Astrocyte (in vitro differentiated cells and primary cell): ENCODE results near the gene SVBP.

Source experiments
- CTCF ChIP-seq: IDR thresholded peaks from 2 replicates; pipeline ENCODE4 v1.5.1; 2011; ENCODE audit warnings: low read depth, mild to moderate bottlenecking, inconsistent platforms, low read length, moderate library complexity; ENCODE audit not compliant: insufficient read depth
- EZH2 ChIP-seq: IDR thresholded peaks from 2 replicates; pipeline ENCODE4 v1.6.1; 2012; ENCODE audit warnings: mild to moderate bottlenecking, low read length, inconsistent platforms; ENCODE audit not compliant: insufficient read depth

- TF ChIP-seq CTCF (peak; percentile 22), EZH2 (no peak)
Measured at GRCh38 chr1:42846257-42847110, 29.3 kb upstream of the SVBP start, which contains the start of gene ZNF691.
